Lung (tissue), 12 donors: Measurements from ENCODE around the gene THADA. TPM values are rescaled to one million over a fixed set of nuclear protein-coding genes. Genes with fewer than 3 reads are reported as not detected.

Experiments used
- ATAC-seq: fragments of 200-7000 bp; cut with Tn5 transposase; one replicate; pipeline ENCODE4 v1.9.1; 2020; ENCODE audit warnings: moderate number of reproducible peaks; ENCODE audit not compliant: insufficient read depth, low FRiP score
- DNase-seq, 3 donors: peaks; one replicate each; pipeline ENCODE4 v3.0.0-alpha.2; 2013 to 2017
- H3K27ac ChIP-seq, 2 donors: one replicate each; pipeline ENCODE4 v1.5.1; 2013; ENCODE audit warnings: mild to moderate bottlenecking in 2 of 2, moderate library complexity in 2 of 2, control low read depth in 1 of 2, inconsistent platforms in 1 of 2, low read depth in 1 of 2, low read length in 1 of 2
- H3K27me3 ChIP-seq, 3 donors: one replicate each; pipeline ENCODE4 v1.5.1; 2013; ENCODE audit warnings: low read length in 2 of 3; ENCODE audit not compliant: control insufficient read depth in 3 of 3, insufficient read depth in 3 of 3
- H3K36me3 ChIP-seq, 4 donors: one replicate each; pipeline ENCODE4 v1.5.1; 2013; ENCODE audit warnings: low read length in 4 of 4, mild to moderate bottlenecking in 1 of 4, moderate library complexity in 1 of 4; ENCODE audit not compliant: control insufficient read depth in 4 of 4, insufficient read depth in 4 of 4
- H3K4me1 ChIP-seq, 5 donors: one replicate each; pipeline ENCODE4 v1.5.1; 2013; ENCODE audit warnings: low read length in 5 of 5, mild to moderate bottlenecking in 2 of 5, moderate library complexity in 1 of 5; ENCODE audit not compliant: control insufficient read depth in 5 of 5, insufficient read depth in 5 of 5
- H3K4me3 ChIP-seq: one replicate; pipeline ENCODE4 v1.5.1; 2013; ENCODE audit warnings: mild to moderate bottlenecking, control low read depth, moderate library complexity
- H3K9ac ChIP-seq, 2 donors: one replicate each; pipeline ENCODE4 v1.5.1; 2013; ENCODE audit warnings: low read length in 2 of 2, control low read depth in 1 of 2; ENCODE audit not compliant: insufficient read depth in 1 of 2
- H3K9me3 ChIP-seq, 4 donors: one replicate each; pipeline ENCODE4 v1.5.1; 2013; ENCODE audit warnings: low read length in 3 of 4, mild to moderate bottlenecking in 1 of 4, moderate library complexity in 1 of 4; ENCODE audit not compliant: control insufficient read depth in 4 of 4, insufficient read depth in 3 of 4
- WGBS, 2 donors: extraction: QIAGEN DNeasy Blood & Tissue Kit; methylation state at CpG; one replicate each; pipeline ENCODE4 v1.1.7; 2013; 5-methylcytosine and 5-hydroxymethylcytosine counted together
- polyA plus RNA-seq, 2 donors: library from polyadenylated mRNA; stranded (reverse); fragments of 200-250 nt; gene quantifications; one replicate each; pipeline ENCODE4 v1.2.1, GENCODE V29; 2013
- total RNA-seq, 2 donors: library from RNA; depleted of rRNA in 1 of 2; stranded (reverse); fragments of >200 nt in 1 of 2; gene quantifications; one replicate each; pipeline ENCODE4 v1.2.1, GENCODE V29; 2014 to 2021
- TF ChIP-seq, protein P1 (sequence below): IDR thresholded peaks from 2 replicates; pipeline ENCODE4 v1.5.1; 2012; ENCODE audit warnings: mild to moderate bottlenecking; ENCODE audit errors: control extremely low read depth, extremely low read depth
- donor health status: control.
- donor health status: control.
- donor health status: Bipolar disorder and iron deficiency.
- donor health status: healthy.
- donor health status: DM: yes; HTN: yes; CAD: no.

Gene THADA
- total and polyA plus RNA-seq, 4 donors = 11.3 to 72.5 (median 25.2) TPM

DNA sequence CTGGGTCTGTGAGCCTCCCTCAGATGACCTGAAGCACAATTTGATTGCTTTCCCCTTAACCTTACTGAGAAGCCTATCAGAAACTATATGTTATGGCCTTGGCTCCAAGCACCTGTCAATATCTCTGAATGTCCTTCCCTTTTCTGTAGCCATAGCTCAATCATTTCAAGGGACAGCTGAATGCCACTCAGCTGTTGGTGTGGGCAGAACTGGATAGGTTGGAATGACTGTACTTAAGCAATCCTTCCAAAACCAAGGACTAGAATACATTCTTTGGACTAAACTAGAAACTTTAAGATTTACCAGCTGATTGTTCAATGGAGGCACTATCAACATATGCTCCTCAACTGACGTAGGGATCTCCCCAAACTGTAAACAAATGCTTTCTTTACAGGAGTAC lies 159.4 kb downstream of the THADA start:
- Histone ChIP-seq H3K4me3 (no peak overlapping the region), H3K27ac (no peak overlapping the region), H3K9me3 (no peaks in the 10 kb centered on the region), H3K4me1 (no peaks in the 10 kb centered on the region), H3K36me3 (peaks cover 0 to 2% (median 0%) of the 10 kb centered on the region in 4 donors), H3K9ac (no peak overlapping the region), H3K27me3 (no peaks in the 10 kb centered on the region)
- TF ChIP-seq, protein P1, sequence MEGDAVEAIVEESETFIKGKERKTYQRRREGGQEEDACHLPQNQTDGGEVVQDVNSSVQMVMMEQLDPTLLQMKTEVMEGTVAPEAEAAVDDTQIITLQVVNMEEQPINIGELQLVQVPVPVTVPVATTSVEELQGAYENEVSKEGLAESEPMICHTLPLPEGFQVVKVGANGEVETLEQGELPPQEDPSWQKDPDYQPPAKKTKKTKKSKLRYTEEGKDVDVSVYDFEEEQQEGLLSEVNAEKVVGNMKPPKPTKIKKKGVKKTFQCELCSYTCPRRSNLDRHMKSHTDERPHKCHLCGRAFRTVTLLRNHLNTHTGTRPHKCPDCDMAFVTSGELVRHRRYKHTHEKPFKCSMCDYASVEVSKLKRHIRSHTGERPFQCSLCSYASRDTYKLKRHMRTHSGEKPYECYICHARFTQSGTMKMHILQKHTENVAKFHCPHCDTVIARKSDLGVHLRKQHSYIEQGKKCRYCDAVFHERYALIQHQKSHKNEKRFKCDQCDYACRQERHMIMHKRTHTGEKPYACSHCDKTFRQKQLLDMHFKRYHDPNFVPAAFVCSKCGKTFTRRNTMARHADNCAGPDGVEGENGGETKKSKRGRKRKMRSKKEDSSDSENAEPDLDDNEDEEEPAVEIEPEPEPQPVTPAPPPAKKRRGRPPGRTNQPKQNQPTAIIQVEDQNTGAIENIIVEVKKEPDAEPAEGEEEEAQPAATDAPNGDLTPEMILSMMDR = no peak
- WGBS, 2 donors = 92% methylated on average over 1 of the region's 1 CpG
- no peak for ATAC-seq
- no peak for DNase-seq

DNA sequence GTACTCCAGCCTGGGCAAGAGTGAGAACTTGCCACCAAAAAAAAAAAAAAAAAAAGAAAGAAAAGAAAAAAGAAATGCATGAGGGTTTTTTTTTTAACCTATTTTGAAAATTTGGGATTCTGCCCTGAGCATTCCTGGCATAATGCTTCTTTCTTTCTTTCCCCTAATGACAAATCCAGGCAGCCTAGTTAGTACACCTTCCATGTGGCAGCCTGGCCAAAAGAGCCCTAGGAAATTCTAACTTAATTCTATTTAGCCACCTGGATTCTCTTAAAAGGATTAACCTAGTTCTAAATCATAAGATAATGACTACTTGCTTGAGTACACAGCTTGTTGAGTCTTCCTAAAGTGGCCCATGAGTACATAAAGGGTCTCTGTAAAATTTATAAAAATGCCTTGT lies 160.1 kb downstream of the THADA start:
- no peaks in the 10 kb centered on the region for H3K9me3 ChIP-seq
- H3K27me3 ChIP-seq = no peaks in the 10 kb centered on the region
- no peak overlapping the region for H3K27ac ChIP-seq
- no peak for ATAC-seq
- H3K36me3 ChIP-seq = peaks cover 0 to 2% (median 0%) of the 10 kb centered on the region in 4 donors
- TF ChIP-seq, protein P1 = no peak
- H3K4me1 ChIP-seq = peaks cover 0 to under 1% (median 0%) of the 10 kb centered on the region in 5 donors
- DNase-seq = no peak
- H3K4me3 ChIP-seq = no peak overlapping the region
- H3K9ac ChIP-seq = no peak overlapping the region

DNA sequence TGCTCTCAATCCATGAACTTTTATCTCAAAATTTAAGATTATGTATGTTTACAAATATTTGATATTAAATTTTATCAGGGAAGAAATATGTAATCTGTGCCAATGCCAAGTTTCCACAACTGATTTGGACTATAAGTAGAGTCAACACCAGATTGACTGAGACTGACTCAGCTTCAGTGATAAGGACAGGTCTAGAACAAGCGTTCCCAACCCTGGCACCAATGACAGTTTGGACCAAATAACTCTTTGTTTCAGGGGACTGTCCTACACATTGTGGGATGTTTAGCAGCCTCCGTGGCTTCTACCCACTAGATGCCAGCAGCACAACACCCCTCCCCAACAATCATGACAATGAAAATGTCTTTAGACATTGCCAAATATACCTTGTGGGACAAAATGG lies 165.3 kb downstream of the THADA start:
- H3K27ac ChIP-seq = peak overlapping the region in 1 of 2 donors; percentile 33

More for the DNA sequence above, 165.3 kb downstream of the THADA start:
- Histone ChIP-seq H3K4me3 (no peak overlapping the region), H3K27me3 (no peaks in the 10 kb centered on the region), H3K9me3 (peaks cover 0 to 2% (median 0%) of the 10 kb centered on the region in 4 donors), H3K4me1 (peaks cover 0 to 16% (median 2%) of the 10 kb centered on the region in 5 donors), H3K9ac (no peak overlapping the region), H3K36me3 (peaks cover 0 to 2% (median under 1%) of the 10 kb centered on the region in 4 donors)
- TF ChIP-seq, protein P1 = no peak
- ATAC-seq = no peak
- no peak for DNase-seq
- WGBS, 2 donors = 59 to 82% methylated on average over 2 of the region's 2 CpGs
